Nephron progenitor cell (in vitro differentiated cells): ENCODE results near the gene PMPCA.

Source experiments
- DNase-seq: peaks from one replicate; pipeline ENCODE4 v3.0.0; 2021
- H3K27ac Mint-ChIP-seq: 2 replicates; pipeline ENCODE4 v1.8.0; 2021; ENCODE audit warnings: mild to moderate bottlenecking, moderate library complexity, mixed read lengths
- H3K27me3 Mint-ChIP-seq: 2 replicates; pipeline ENCODE4 v1.8.0; 2021; ENCODE audit warnings: mild to moderate bottlenecking, low read depth, mixed read lengths; ENCODE audit not compliant: poor library complexity
- H3K36me3 Mint-ChIP-seq: 2 replicates; pipeline ENCODE4 v1.8.0; 2021; ENCODE audit warnings: low read depth, mixed read lengths
- H3K4me1 Mint-ChIP-seq: 2 replicates; pipeline ENCODE4 v1.8.0; 2021; ENCODE audit warnings: mixed read lengths
- H3K4me3 Mint-ChIP-seq: 2 replicates; pipeline ENCODE4 v1.8.0; 2021; ENCODE audit warnings: mild to moderate bottlenecking, moderate library complexity, mixed read lengths
- H3K9me3 Mint-ChIP-seq: 2 replicates; pipeline ENCODE4 v1.8.0; 2021; ENCODE audit warnings: mild to moderate bottlenecking, moderate library complexity, mixed read lengths
- CTCF ChIP-seq: fragments of 200-600 bp; sonication (generic); IDR thresholded peaks from 2 replicates; pipeline ENCODE4 v1.5.0; 2021; ENCODE audit warnings: antibody characterized with exemption

The PMPCA gene

GRCh38 chr9:136431782-136432350 is 21.4 kb downstream of the PMPCA start:
- H3K4me3 Mint-ChIP-seq, result no peak overlapping the region

GRCh38 chr9:136432591-136432990 is 22.1 kb downstream of the PMPCA start:
- no peaks in the 10 kb centered on the region for H3K9me3 Mint-ChIP-seq
- no peak for TF ChIP-seq CTCF
- peaks cover 19% of the 10 kb centered on the region for H3K36me3 Mint-ChIP-seq
- no peak overlapping the region for H3K4me3 Mint-ChIP-seq
- H3K27ac Mint-ChIP-seq, result no peak overlapping the region
- no peaks in the 10 kb centered on the region for H3K27me3 Mint-ChIP-seq
- H3K4me1 Mint-ChIP-seq, result peaks cover 20% of the 10 kb centered on the region
- DNase-seq, result no peak

More at GRCh38 chr9:136431782-136432350, 21.4 kb downstream of the PMPCA start:
- no peaks in the 10 kb centered on the region for H3K9me3 Mint-ChIP-seq
- no peak overlapping the region for H3K27ac Mint-ChIP-seq
- H3K27me3 Mint-ChIP-seq, result peaks cover under 1% of the 10 kb centered on the region
- no peak for TF ChIP-seq CTCF
- H3K4me1 Mint-ChIP-seq, result peaks cover 13% of the 10 kb centered on the region
- no peak for DNase-seq
- H3K36me3 Mint-ChIP-seq, result peaks cover 21% of the 10 kb centered on the region

GRCh38 chr9:136433043-136433715 is 22.7 kb downstream of the PMPCA start:
- Mint-ChIP-seq H3K27ac (no peak overlapping the region), H3K9me3 (no peaks in the 10 kb centered on the region), H3K36me3 (peaks cover 19% of the 10 kb centered on the region), H3K27me3 (no peaks in the 10 kb centered on the region), H3K4me3 (no peak overlapping the region), H3K4me1 (peaks cover 26% of the 10 kb centered on the region)
- no peak for TF ChIP-seq CTCF
- DNase-seq, result no peak

- H3K4me1 Mint-ChIP-seq, result peaks cover 29% of the 10 kb centered on the region
- no peaks in the 10 kb centered on the region for H3K9me3 Mint-ChIP-seq
- no peak overlapping the region for H3K27ac Mint-ChIP-seq
- H3K4me3 Mint-ChIP-seq, result no peak overlapping the region
- TF ChIP-seq CTCF, result no peak
- peaks cover 14% of the 10 kb centered on the region for H3K36me3 Mint-ChIP-seq
- H3K27me3 Mint-ChIP-seq, result no peaks in the 10 kb centered on the region
- no peak for DNase-seq
Measured at GRCh38 chr9:136433849-136434579, 23.6 kb downstream of the PMPCA start.

- no peak for DNase-seq
- H3K4me3 Mint-ChIP-seq, result no peak overlapping the region
- peaks cover 14% of the 10 kb centered on the region for H3K36me3 Mint-ChIP-seq
- no peaks in the 10 kb centered on the region for H3K9me3 Mint-ChIP-seq
- H3K27ac Mint-ChIP-seq, result no peak overlapping the region
- H3K27me3 Mint-ChIP-seq, result no peaks in the 10 kb centered on the region
- peaks cover 29% of the 10 kb centered on the region for H3K4me1 Mint-ChIP-seq
- no peak for TF ChIP-seq CTCF
Measured at GRCh38 chr9:136434580-136435169, 24.2 kb downstream of the PMPCA start.
